ENCODE results near the gene ZC3H8. TPM values are rescaled to one million over a fixed set of nuclear protein-coding genes. Genes with fewer than 3 reads are reported as not detected.
"Not testable (repeated sequence)": the region's sequence is repeated elsewhere in the genome, so short reads cannot be mapped to it uniquely, and the experiment has no call there.

Gene ZC3H8
- total and polyA plus RNA-seq, 2 donors (not counting 1 experiment from before 2014, with no cell fraction given) = 5.5 to 26.0 TPM

DNA sequence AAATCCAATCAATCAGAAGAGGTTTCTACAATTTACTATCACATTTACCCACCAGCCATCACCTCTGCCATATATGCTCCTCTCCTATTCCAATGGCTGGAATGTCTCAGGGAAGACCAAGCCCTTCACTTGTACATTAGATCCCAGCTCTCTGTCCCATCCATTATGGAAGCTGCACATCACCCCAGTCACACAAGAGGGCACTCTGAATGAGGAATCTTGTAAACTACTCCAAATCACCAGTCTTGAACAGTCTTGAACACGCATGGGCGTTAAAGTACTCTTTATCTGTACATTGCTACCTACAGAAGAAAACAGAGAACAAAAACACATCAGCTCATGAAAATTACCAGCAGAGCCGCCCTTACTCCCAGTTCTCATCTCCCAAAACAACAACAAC, 38.7 kb downstream of the ZC3H8 start:
- ChIA-PET POLR2A (no interaction called here), CTCF (interaction anchor here (0.7 kb wide), 1 partner anchor 56 kb away, joined by 3 read pairs; no protein-coding TSS in a partner anchor)
- Histone ChIP-seq H3K27ac (ENCODE audit: low read length in 2 of 2) (no peak overlapping the region), H3K4me2 (replicated peaks; ENCODE audit: low read depth, low read length, poor library complexity, severe bottlenecking) (no peak overlapping the region), H3K4me3 (ENCODE audit: control extremely low read depth in 1 of 5, extremely low read depth in 1 of 5, insufficient read depth in 1 of 5, low read depth in 2 of 5, low read length in 4 of 5) (no peak overlapping the region), H3K36me3 (replicated peaks in 1 of 2; ENCODE audit: control extremely low read depth in 1 of 2, control insufficient read depth in 1 of 2, extremely low read depth in 1 of 2, insufficient read depth in 2 of 2, low read length in 1 of 2) (peaks cover 9 to 16% of the 10 kb centered on the region in 2 experiments), H2AFZ (ENCODE audit: insufficient read depth, low read depth, low read length, poor library complexity, severe bottlenecking) (no peak overlapping the region), H3K9me3 (ENCODE audit: control extremely low read depth in 1 of 3, control insufficient read depth in 2 of 3, insufficient read depth in 1 of 3, low read length in 2 of 3) (peaks cover 0 to 8% (median 6%) of the 10 kb centered on the region in 3 donors), H3K79me2 (ENCODE audit: control insufficient read depth, insufficient read depth, low read length) (no peaks in the 10 kb centered on the region), H3K9ac (ENCODE audit: low read length) (no peak overlapping the region), H3K4me1 (ENCODE audit: control insufficient read depth in 2 of 2, insufficient read depth in 2 of 2, low read length in 2 of 2) (no peaks in the 10 kb centered on the region), H3K27me3 (replicated peaks in 1 of 4; ENCODE audit: control extremely low read depth in 1 of 4, control insufficient read depth in 3 of 4, insufficient read depth in 4 of 4, low read length in 3 of 4) (no peaks in the 10 kb centered on the region), H4K20me1 (ENCODE audit: control insufficient read depth, insufficient read depth, low read length, poor library complexity, severe bottlenecking) (no peaks in the 10 kb centered on the region)
- Mint-ChIP-seq H3K27ac (no peak overlapping the region), H3K9me3 (ENCODE audit: insufficient read depth) (peaks cover 5% of the 10 kb centered on the region), H3K27me3 (no peaks in the 10 kb centered on the region), H3K4me1 (no peaks in the 10 kb centered on the region), H3K4me3 (no peak overlapping the region)
- intact Hi-C loops (cut with micrococcal nuclease) = no loop called here
- DNase-seq = no peak
- no peak for TF ChIP-seq EZH2 (IDR thresholded peaks at IDR 0.05; ENCODE audit: borderline replicate concordance, insufficient read depth, low read depth, low read length, poor library complexity, severe bottlenecking)
- TF ChIP-seq, protein P1, sequence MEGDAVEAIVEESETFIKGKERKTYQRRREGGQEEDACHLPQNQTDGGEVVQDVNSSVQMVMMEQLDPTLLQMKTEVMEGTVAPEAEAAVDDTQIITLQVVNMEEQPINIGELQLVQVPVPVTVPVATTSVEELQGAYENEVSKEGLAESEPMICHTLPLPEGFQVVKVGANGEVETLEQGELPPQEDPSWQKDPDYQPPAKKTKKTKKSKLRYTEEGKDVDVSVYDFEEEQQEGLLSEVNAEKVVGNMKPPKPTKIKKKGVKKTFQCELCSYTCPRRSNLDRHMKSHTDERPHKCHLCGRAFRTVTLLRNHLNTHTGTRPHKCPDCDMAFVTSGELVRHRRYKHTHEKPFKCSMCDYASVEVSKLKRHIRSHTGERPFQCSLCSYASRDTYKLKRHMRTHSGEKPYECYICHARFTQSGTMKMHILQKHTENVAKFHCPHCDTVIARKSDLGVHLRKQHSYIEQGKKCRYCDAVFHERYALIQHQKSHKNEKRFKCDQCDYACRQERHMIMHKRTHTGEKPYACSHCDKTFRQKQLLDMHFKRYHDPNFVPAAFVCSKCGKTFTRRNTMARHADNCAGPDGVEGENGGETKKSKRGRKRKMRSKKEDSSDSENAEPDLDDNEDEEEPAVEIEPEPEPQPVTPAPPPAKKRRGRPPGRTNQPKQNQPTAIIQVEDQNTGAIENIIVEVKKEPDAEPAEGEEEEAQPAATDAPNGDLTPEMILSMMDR (IDR thresholded peaks at IDR 0.05) = no peak
- no peak for ATAC-seq (ENCODE audit: low read depth)
- WGBS (ENCODE audit: insufficient coverage) = 100% methylated on average over 3 of the region's 3 CpGs

DNA sequence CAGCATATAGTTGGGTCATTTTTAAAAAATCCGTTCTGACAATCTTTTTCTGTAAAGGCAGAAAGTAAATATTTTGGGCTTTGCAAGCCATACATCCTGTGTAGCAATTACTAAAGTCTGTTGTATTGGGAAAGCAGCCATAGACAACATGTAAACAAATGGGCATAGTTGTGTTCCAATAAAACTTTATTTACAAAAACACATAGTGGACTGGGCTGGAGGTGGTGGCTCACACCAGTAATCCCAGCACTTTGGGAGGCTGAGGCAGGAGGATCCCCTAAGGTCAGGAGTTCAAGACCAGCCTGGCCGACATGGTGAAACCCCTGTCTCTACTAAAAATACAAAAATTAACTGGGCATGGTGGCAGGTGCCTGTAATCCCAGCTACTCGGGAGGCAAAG, 46.9 kb downstream of the ZC3H8 start:
- peaks cover 7 to 15% (median 7%) of the 10 kb centered on the region in 3 donors for H3K9me3 ChIP-seq (ENCODE audit: control extremely low read depth in 1 of 3, control insufficient read depth in 2 of 3, insufficient read depth in 1 of 3, low read length in 2 of 3)
- H4K20me1 ChIP-seq (ENCODE audit: control insufficient read depth, insufficient read depth, low read length, poor library complexity, severe bottlenecking); ATAC-seq (ENCODE audit: low read depth); H3K4me1 ChIP-seq (ENCODE audit: control insufficient read depth in 2 of 2, insufficient read depth in 2 of 2, low read length in 2 of 2); POLR2A ChIA-PET; DNase-seq; H3K9me3 Mint-ChIP-seq (ENCODE audit: insufficient read depth); H3K9ac ChIP-seq (ENCODE audit: low read length); H3K27ac Mint-ChIP-seq; H3K27ac ChIP-seq (ENCODE audit: low read length in 2 of 2); H3K4me2 ChIP-seq (replicated peaks; ENCODE audit: low read depth, low read length, poor library complexity, severe bottlenecking); intact Hi-C loops (cut with micrococcal nuclease); H3K4me1 Mint-ChIP-seq; H3K79me2 ChIP-seq (ENCODE audit: control insufficient read depth, insufficient read depth, low read length); H3K4me3 ChIP-seq (ENCODE audit: control extremely low read depth in 1 of 5, extremely low read depth in 1 of 5, insufficient read depth in 1 of 5, low read depth in 2 of 5, low read length in 4 of 5); H2AFZ ChIP-seq (ENCODE audit: insufficient read depth, low read depth, low read length, poor library complexity, severe bottlenecking); H3K4me3 Mint-ChIP-seq; H3K27me3 ChIP-seq (replicated peaks in 1 of 4; ENCODE audit: control extremely low read depth in 1 of 4, control insufficient read depth in 3 of 4, insufficient read depth in 4 of 4, low read length in 3 of 4); H3K27me3 Mint-ChIP-seq; H3K36me3 ChIP-seq (replicated peaks in 1 of 2; ENCODE audit: control extremely low read depth in 1 of 2, control insufficient read depth in 1 of 2, extremely low read depth in 1 of 2, insufficient read depth in 2 of 2, low read length in 1 of 2); CTCF ChIA-PET: not testable (repeated sequence)
- WGBS (ENCODE audit: insufficient coverage) = 100% methylated on average over 1 of the region's 3 CpGs

Data from B cell (primary cell).